SH-SY5Y (cell line): ENCODE data around the gene CCDC192.

Experiments
- GATA2 ChIP-seq: IDR thresholded peaks from 2 replicates; pipeline ENCODE4 v1.6.1; 2011; ENCODE audit warnings: mild to moderate bottlenecking, low read depth, low read length
- GATA3 ChIP-seq: IDR thresholded peaks from 2 replicates; pipeline ENCODE4 v1.6.1; 2011; ENCODE audit warnings: low read depth, mild to moderate bottlenecking, low read length, moderate library complexity

DNA sequence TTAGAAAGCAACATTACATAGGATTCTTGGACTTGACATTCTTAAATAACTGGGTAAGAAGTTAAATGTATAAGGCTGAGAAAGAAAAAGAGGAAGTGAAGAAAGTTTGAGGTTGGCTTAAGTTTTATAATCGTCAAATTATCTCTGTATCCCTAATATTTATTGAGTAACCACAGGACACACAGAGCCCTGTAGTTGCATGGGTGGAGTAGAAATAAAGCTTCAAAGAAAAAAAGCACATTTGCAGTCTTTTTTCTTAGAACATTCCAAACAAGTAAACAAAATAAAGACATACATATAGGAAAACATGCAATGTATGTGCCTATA lies 137.0 kb downstream of the CCDC192 start:
- no peak for TF ChIP-seq GATA2
- TF ChIP-seq GATA3: no peak
